Heart left ventricle (tissue), 13 donors: ENCODE results near the gene TTC17.

Experiments
- POLR2A ChIP-seq, 2 donors: fragments of 450-650 bp; IDR thresholded peaks; one replicate each; pipeline ENCODE4 v1.6.1; 2017; ENCODE audit warnings: antibody characterized with exemption in 2 of 2, mild to moderate bottlenecking in 2 of 2, moderate library complexity in 2 of 2
- TF ChIP-seq, protein P1 (sequence below), 12 donors: fragments of 200-600 bp; sonication (generic) in 4 of 12; IDR thresholded peaks; one replicate each; pipeline versions ENCODE4 v1.5.0 to v1.8.0; 2018 to 2022; ENCODE audit warnings: antibody characterized with exemption in 12 of 12, mild to moderate bottlenecking in 5 of 12
- donor health status: ischemic (EF 13 %, LVEDD 7.1; RV severe dilation, severe dysfunction).
- donor health status: DM: no; HTN: yes; CAD: no.
- donor health status: DM: no; HTN: no; CAD: no.
- donor health status: ischemic (EF 25% LVEDD 6.9; RV normal size, moderate dysfunction).
- donor health status: ischemic (EF 25% LVEDD 5.7; RV mildly dilated, moderate dysfunction).
- donor health status: ischemic (EF 35%, LVEDD 5.7; RV mildly dilated, moderate dysfunction).
- donor health status: nonischemic (EF 11% LVEDD 7.7; RV severe dilation, severe dysfunction).
- donor health status: DM: yes; HTN: yes; CAD: no.
- donor health status: PGD.
- donor health status: ischemic (EF 29% LVEDD 5.4; RV normal size, mild dysfunction).
- donor health status: nonischemic (EF 23%, LVEDD 6.1; RV moderate dilation, normal function).

DNA sequence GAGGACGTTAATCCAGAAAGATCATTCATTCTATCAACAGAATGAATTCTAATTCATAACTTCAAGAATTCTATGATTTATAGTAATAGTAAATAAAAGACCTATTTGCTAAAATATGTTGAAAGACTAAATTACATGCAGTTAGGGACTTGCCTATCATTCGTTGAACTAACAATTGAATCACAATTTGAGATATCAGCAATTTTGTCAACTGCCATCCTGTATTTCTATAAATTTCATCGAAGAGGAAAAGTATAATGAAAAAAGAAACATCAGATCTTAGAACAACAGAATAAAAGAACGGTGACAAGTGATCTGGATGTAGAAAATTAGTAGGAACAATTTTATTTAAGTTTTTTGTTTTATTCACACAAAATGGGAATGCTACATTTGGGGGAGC lies 4.4 kb upstream of the TTC17 start:
- TF ChIP-seq, protein P1, sequence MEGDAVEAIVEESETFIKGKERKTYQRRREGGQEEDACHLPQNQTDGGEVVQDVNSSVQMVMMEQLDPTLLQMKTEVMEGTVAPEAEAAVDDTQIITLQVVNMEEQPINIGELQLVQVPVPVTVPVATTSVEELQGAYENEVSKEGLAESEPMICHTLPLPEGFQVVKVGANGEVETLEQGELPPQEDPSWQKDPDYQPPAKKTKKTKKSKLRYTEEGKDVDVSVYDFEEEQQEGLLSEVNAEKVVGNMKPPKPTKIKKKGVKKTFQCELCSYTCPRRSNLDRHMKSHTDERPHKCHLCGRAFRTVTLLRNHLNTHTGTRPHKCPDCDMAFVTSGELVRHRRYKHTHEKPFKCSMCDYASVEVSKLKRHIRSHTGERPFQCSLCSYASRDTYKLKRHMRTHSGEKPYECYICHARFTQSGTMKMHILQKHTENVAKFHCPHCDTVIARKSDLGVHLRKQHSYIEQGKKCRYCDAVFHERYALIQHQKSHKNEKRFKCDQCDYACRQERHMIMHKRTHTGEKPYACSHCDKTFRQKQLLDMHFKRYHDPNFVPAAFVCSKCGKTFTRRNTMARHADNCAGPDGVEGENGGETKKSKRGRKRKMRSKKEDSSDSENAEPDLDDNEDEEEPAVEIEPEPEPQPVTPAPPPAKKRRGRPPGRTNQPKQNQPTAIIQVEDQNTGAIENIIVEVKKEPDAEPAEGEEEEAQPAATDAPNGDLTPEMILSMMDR (IDR thresholded peaks at IDR 0.05): no peak
- TF ChIP-seq POLR2A (IDR thresholded peaks at IDR 0.05): no peak
